KMS-11 (cell line): ENCODE results near the gene FXR1.

Experiments
- H2AFZ ChIP-seq: fragments of 200-600 bp; sonication (generic); 2 replicates; pipeline ENCODE4 v1.6.1; 2016; ENCODE audit warnings: antibody characterized with exemption, mixed run types, low read depth
- H3K27ac ChIP-seq: fragments of 200-600 bp; sonication (generic); 2 replicates; pipeline ENCODE4 v1.6.1; 2016; ENCODE audit warnings: mild to moderate bottlenecking, mixed run types
- H3K27me3 ChIP-seq: fragments of 200-600 bp; sonication (generic); 2 replicates; pipeline ENCODE4 v1.6.1; 2017; ENCODE audit warnings: mild to moderate bottlenecking, low read depth, mixed run types, moderate library complexity; ENCODE audit not compliant: insufficient read depth
- H3K36me3 ChIP-seq: fragments of 200-600 bp; sonication (generic); 2 replicates; pipeline ENCODE4 v1.6.1; 2017; ENCODE audit warnings: mild to moderate bottlenecking, mixed run types; ENCODE audit not compliant: insufficient read depth
- H3K4me1 ChIP-seq: fragments of 200-600 bp; sonication (generic); 2 replicates; pipeline ENCODE4 v1.6.1; 2016; ENCODE audit warnings: mild to moderate bottlenecking, low read depth, mixed run types; ENCODE audit not compliant: poor library complexity, severe bottlenecking
- H3K4me2 ChIP-seq: fragments of 200-600 bp; sonication (generic); 2 replicates; pipeline ENCODE4 v1.7.0; 2016; ENCODE audit warnings: mild to moderate bottlenecking, mixed run types
- H3K4me3 ChIP-seq: fragments of 200-600 bp; sonication (generic); IDR thresholded peaks from 2 replicates; pipeline ENCODE4 v1.6.1; 2017; ENCODE audit warnings: low read depth, low read length, mixed read lengths; ENCODE audit not compliant: insufficient read depth
- H3K79me2 ChIP-seq: fragments of 200-600 bp; sonication (generic); 2 replicates; pipeline ENCODE4 v1.6.1; 2016; ENCODE audit warnings: low read depth, mixed run types; ENCODE audit not compliant: insufficient read depth
- H3K9ac ChIP-seq: fragments of 200-600 bp; sonication (generic); 2 replicates; pipeline ENCODE4 v1.6.1; 2016; ENCODE audit warnings: mild to moderate bottlenecking, mixed run types
- H4K20me1 ChIP-seq: fragments of 200-600 bp; sonication (generic); 2 replicates; pipeline ENCODE4 v1.6.1; 2016; ENCODE audit warnings: mild to moderate bottlenecking, mixed run types; ENCODE audit not compliant: insufficient read depth
- CTCF ChIP-seq: fragments of 200-600 bp; sonication (generic); conservative IDR thresholded peaks from 2 replicates; pipeline ENCODE4 v1.6.1; 2017; ENCODE audit warnings: low read depth, mild to moderate bottlenecking, antibody characterized with exemption, low read length, moderate library complexity, mixed read lengths

FXR1 gene

GRCh38 chr3:180926526-180926925 lies 14.1 kb downstream of the FXR1 start:
- no peak overlapping the region for H3K4me3 ChIP-seq
- no peak for TF ChIP-seq CTCF
- no peak overlapping the region for H3K9ac ChIP-seq
- H2AFZ ChIP-seq = no peak overlapping the region
- H3K27ac ChIP-seq = no peak overlapping the region
- peaks cover 5% of the 10 kb centered on the region; the same call in 1 of the 2 replicates for H3K36me3 ChIP-seq
- H3K27me3 ChIP-seq = no peaks in the 10 kb centered on the region
- H3K4me2 ChIP-seq = no peak overlapping the region
- H3K79me2 ChIP-seq = peaks cover 99% of the 10 kb centered on the region
- peaks cover 84% of the 10 kb centered on the region for H4K20me1 ChIP-seq
- H3K4me1 ChIP-seq = peaks cover 33% of the 10 kb centered on the region

- no peak overlapping the region for H3K4me3 ChIP-seq
These were observed 16.9 kb downstream of the FXR1 start for GRCh38 chr3:180929376-180929775.

GRCh38 chr3:180930526-180930925 lies 18.1 kb downstream of the FXR1 start:
- H3K27ac ChIP-seq = no peak overlapping the region
- H4K20me1 ChIP-seq = peaks cover 69% of the 10 kb centered on the region
- no peak overlapping the region for H3K9ac ChIP-seq
- H2AFZ ChIP-seq = no peak overlapping the region
- peaks cover 99% of the 10 kb centered on the region for H3K79me2 ChIP-seq
- no peak overlapping the region for H3K4me3 ChIP-seq
- no peak overlapping the region for H3K4me2 ChIP-seq
- peaks cover 29% of the 10 kb centered on the region for H3K4me1 ChIP-seq
- TF ChIP-seq CTCF = no peak
- no peaks in the 10 kb centered on the region for H3K27me3 ChIP-seq
- peaks cover 5% of the 10 kb centered on the region; the same call in 1 of the 2 replicates for H3K36me3 ChIP-seq

More at GRCh38 chr3:180929376-180929775, 16.9 kb downstream of the FXR1 start:
- no peak for TF ChIP-seq CTCF
- Histone ChIP-seq H3K4me1 (peaks cover 33% of the 10 kb centered on the region), H3K79me2 (peaks cover 99% of the 10 kb centered on the region), H2AFZ (no peak overlapping the region), H3K36me3 (peaks cover 5% of the 10 kb centered on the region; the same call in 1 of the 2 replicates), H3K4me2 (no peak overlapping the region), H3K27me3 (no peaks in the 10 kb centered on the region), H3K27ac (no peak overlapping the region), H3K9ac (no peak overlapping the region), H4K20me1 (peaks cover 74% of the 10 kb centered on the region)

GRCh38 chr3:180932819-180933218 lies 20.3 kb downstream of the FXR1 start:
- H3K79me2 ChIP-seq = peaks cover 98% of the 10 kb centered on the region
- peaks cover 48% of the 10 kb centered on the region for H4K20me1 ChIP-seq
- H3K4me3 ChIP-seq = no peak overlapping the region
- peaks cover 34% of the 10 kb centered on the region for H3K4me1 ChIP-seq
- TF ChIP-seq CTCF = no peak
- no peaks in the 10 kb centered on the region for H3K27me3 ChIP-seq
- peaks cover 9% of the 10 kb centered on the region; the same call in 1 of the 2 replicates for H3K36me3 ChIP-seq
- no peak overlapping the region for H3K4me2 ChIP-seq
- H3K9ac ChIP-seq = no peak overlapping the region
- no peak overlapping the region for H3K27ac ChIP-seq
- H2AFZ ChIP-seq = no peak overlapping the region
